HUES64 (cell line): ENCODE results near the gene CPB2. TPM values are rescaled to one million over a fixed set of nuclear protein-coding genes. Genes with fewer than 3 reads are reported as not detected.

ENCODE experiments used
- H3K27ac ChIP-seq: 2 replicates; pipeline ENCODE4 v1.7.0; 2013; ENCODE audit warnings: low read depth, low read length, inconsistent platforms
- H3K27me3 ChIP-seq: 2 replicates; pipeline ENCODE4 v1.6.1; 2013; ENCODE audit warnings: mild to moderate bottlenecking, low read length; ENCODE audit not compliant: insufficient read depth
- H3K36me3 ChIP-seq: 2 replicates; pipeline ENCODE4 v1.6.1; 2013; ENCODE audit warnings: mild to moderate bottlenecking, low read length; ENCODE audit not compliant: insufficient read depth
- H3K4me1 ChIP-seq: 2 replicates; pipeline ENCODE4 v1.6.1; 2013; ENCODE audit warnings: mild to moderate bottlenecking, low read length, moderate library complexity; ENCODE audit not compliant: insufficient read depth
- H3K4me3 ChIP-seq: 2 replicates; pipeline ENCODE4 v1.5.1; 2013; ENCODE audit warnings: mild to moderate bottlenecking, low read length, moderate library complexity
- H3K9ac ChIP-seq: 2 replicates; pipeline ENCODE4 v1.6.1; 2013; ENCODE audit warnings: mild to moderate bottlenecking, low read depth, low read length
- H3K9me3 ChIP-seq: 2 replicates; pipeline ENCODE4 v1.6.1; 2013; ENCODE audit warnings: low read depth, low read length; ENCODE audit not compliant: insufficient read depth
- WGBS: fragments of 150-250, 120-280 bp; methylation state at CpG from one replicate; pipeline ENCODE4 v1.1.7; 2013; ENCODE audit warnings: missing lambda C conversion rate; 5-methylcytosine and 5-hydroxymethylcytosine counted together
- polyA plus RNA-seq, 2 experiments: library from polyadenylated mRNA; stranded (reverse); fragments of 50-300 nt; gene quantifications; one replicate each; pipeline ENCODE4 v1.2.3, GENCODE V29; 2013

The CPB2 gene, protein sequence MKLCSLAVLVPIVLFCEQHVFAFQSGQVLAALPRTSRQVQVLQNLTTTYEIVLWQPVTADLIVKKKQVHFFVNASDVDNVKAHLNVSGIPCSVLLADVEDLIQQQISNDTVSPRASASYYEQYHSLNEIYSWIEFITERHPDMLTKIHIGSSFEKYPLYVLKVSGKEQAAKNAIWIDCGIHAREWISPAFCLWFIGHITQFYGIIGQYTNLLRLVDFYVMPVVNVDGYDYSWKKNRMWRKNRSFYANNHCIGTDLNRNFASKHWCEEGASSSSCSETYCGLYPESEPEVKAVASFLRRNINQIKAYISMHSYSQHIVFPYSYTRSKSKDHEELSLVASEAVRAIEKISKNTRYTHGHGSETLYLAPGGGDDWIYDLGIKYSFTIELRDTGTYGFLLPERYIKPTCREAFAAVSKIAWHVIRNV
- polyA plus RNA-seq (2013, experiment 1 of 2) = not detected
- polyA plus RNA-seq (2013, experiment 2 of 2) = not detected

DNA sequence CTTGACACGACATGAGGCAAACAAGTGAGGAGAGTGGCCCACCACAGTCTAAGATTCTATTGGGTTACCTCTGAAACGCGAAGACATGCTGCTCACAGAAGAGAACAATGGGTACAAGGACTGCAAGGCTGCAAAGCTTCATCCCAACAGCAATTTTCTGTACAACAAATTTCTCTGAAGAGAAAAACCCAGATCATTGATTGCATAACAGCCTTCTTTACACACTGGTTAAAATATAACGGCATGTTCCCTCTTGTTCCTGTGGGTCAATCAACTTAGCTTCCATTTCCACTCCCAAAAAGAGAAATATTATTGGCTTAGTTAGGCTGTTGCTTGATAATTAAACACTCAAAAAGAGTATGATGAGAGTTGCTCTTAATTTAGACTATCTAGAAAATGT, at the start of gene CPB2:
TSS of gene CPB2 (minus strand) at position 166 of the 400 bp plus-strand sequence. CDS start at position 142, 24 bp downstream.
- Histone ChIP-seq H3K4me1 (peaks cover 4% of the 10 kb centered on the region; the same call in 1 of the 2 replicates), H3K9ac (no peak within 1 kb of the TSS), H3K27ac (no peak within 1 kb of the TSS), H3K36me3 (no peaks in the 10 kb centered on the region), H3K4me3 (no peak within 1 kb of the TSS), H3K27me3 (no peaks in the 10 kb centered on the region), H3K9me3 (no peaks in the 10 kb centered on the region)
- WGBS = 94% methylated on average over 4 of the region's 4 CpGs

GRCh38 chr13:46154136-46154801, 49.4 kb upstream of the CPB2 start:
- Histone ChIP-seq H3K9me3 (no peaks in the 10 kb centered on the region), H3K27ac (no peak overlapping the region), H3K9ac (no peak overlapping the region), H3K27me3 (no peaks in the 10 kb centered on the region), H3K4me1 (no peaks in the 10 kb centered on the region), H3K36me3 (no peaks in the 10 kb centered on the region), H3K4me3 (no peak overlapping the region)
- WGBS = 87% methylated on average over 6 of the region's 7 CpGs

GRCh38 chr13:46152627-46153328, 47.9 kb upstream of the CPB2 start:
- Histone ChIP-seq H3K9me3 (no peaks in the 10 kb centered on the region), H3K4me1 (no peaks in the 10 kb centered on the region), H3K36me3 (no peaks in the 10 kb centered on the region), H3K27ac (no peak overlapping the region), H3K9ac (no peak overlapping the region), H3K4me3 (no peak overlapping the region), H3K27me3 (no peaks in the 10 kb centered on the region)
- WGBS = 96% methylated on average over 6 of the region's 6 CpGs

DNA sequence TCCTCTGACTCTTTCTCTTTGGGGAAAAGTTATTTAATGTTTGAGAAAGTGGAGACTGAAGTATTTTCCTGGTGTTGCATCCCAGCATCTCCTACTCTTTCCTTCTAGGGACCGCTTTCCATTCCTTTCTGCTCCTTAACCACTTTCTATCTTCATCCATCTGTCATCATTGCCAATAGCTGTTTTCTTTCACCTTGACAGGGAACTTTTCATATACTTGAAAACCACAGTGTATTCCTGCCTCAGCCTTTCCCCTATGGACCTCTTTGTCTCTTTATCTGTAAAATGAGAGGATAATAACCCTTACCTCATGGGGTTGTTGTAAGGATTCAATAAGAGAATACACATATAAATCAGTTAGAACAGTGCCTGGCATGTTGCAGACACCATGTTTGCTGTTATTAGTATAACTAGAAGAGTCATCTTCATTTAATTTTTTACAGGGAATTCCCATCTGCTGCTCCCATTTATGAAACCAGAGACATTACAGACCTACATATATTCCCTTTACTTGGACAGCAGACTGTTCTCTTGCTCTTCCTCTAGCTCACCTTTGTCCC, 45.4 kb upstream of the CPB2 start:
- no peak overlapping the region for H3K9ac ChIP-seq
- H3K27me3 ChIP-seq = no peaks in the 10 kb centered on the region
- H3K36me3 ChIP-seq = no peaks in the 10 kb centered on the region
- no peak overlapping the region for H3K4me3 ChIP-seq
- peaks cover 7% of the 10 kb centered on the region; the same call in 1 of the 2 replicates for H3K4me1 ChIP-seq
- no peak overlapping the region for H3K27ac ChIP-seq
- 95% methylated on average over 1 of the region's 1 CpG for WGBS
- H3K9me3 ChIP-seq = no peaks in the 10 kb centered on the region

- H3K27ac ChIP-seq = no peak overlapping the region
- no peaks in the 10 kb centered on the region for H3K9me3 ChIP-seq
- 82% methylated on average over 7 of the region's 7 CpGs for WGBS
- no peaks in the 10 kb centered on the region for H3K36me3 ChIP-seq
- H3K4me1 ChIP-seq = peaks cover 9% of the 10 kb centered on the region; the same call in 1 of the 2 replicates
- H3K9ac ChIP-seq = no peak overlapping the region
- H3K27me3 ChIP-seq = no peaks in the 10 kb centered on the region
- H3K4me3 ChIP-seq = no peak overlapping the region
Measured at GRCh38 chr13:46149272-46150133, 44.7 kb upstream of the CPB2 start.

GRCh38 chr13:46146898-46147297, 42.1 kb upstream of the CPB2 start:
- WGBS = 35% methylated on average over 3 of the region's 3 CpGs
- Histone ChIP-seq H3K36me3 (no peaks in the 10 kb centered on the region), H3K9ac (no peak overlapping the region), H3K27me3 (no peaks in the 10 kb centered on the region), H3K4me1 (peaks cover 16% of the 10 kb centered on the region), H3K4me3 (no peak overlapping the region), H3K27ac (no peak overlapping the region), H3K9me3 (no peaks in the 10 kb centered on the region)

DNA sequence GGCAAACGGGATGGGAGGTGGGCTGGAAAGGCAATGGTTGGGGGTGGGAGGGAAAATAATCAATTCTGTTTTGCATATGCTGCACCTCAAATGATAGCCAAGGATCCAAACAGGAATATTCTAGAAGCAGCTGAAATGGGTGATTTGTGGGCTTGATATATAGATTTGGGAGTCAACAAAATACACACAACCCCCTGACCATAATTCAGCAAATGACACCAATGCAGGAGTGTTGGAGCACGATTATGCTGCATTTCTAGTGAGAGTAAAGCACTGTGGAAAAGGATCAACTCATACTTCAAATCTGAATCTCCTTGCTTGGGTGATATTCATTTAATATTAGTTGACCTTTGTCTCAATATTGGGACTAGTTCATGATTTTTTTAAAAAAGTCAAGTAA, 41.1 kb upstream of the CPB2 start:
- H3K27me3 ChIP-seq = no peaks in the 10 kb centered on the region
- no peak overlapping the region for H3K9ac ChIP-seq
- H3K27ac ChIP-seq = no peak overlapping the region
- peaks cover 16% of the 10 kb centered on the region for H3K4me1 ChIP-seq
- no peaks in the 10 kb centered on the region for H3K36me3 ChIP-seq
- H3K4me3 ChIP-seq = no peak overlapping the region
- H3K9me3 ChIP-seq = no peaks in the 10 kb centered on the region
- no CpG with 5 or more reads among the region's 2 CpGs for WGBS

DNA sequence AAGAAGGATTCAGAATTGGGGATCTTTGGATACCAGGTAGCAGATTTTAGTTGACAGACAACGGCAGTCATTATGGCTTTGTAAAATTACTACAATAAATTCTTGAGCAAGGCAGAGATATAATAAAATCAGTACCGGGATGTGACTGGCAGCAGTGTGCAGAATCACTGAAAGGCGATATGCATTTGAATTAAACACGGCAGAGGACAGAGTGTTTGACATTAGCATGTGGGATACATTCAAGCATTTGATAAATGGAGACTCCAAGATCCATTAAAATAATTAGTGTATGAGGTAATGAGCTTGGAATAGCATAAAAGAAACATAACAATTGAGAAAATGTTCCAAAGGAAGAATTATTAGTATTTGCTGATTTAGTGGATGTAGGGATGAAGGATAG, 40.3 kb upstream of the CPB2 start:
- 89% methylated on average over 4 of the region's 4 CpGs for WGBS
- H3K9ac ChIP-seq = no peak overlapping the region
- no peaks in the 10 kb centered on the region for H3K9me3 ChIP-seq
- no peak overlapping the region for H3K27ac ChIP-seq
- H3K4me3 ChIP-seq = no peak overlapping the region
- no peaks in the 10 kb centered on the region for H3K36me3 ChIP-seq
- H3K27me3 ChIP-seq = no peaks in the 10 kb centered on the region
- peaks cover 16% of the 10 kb centered on the region for H3K4me1 ChIP-seq

DNA sequence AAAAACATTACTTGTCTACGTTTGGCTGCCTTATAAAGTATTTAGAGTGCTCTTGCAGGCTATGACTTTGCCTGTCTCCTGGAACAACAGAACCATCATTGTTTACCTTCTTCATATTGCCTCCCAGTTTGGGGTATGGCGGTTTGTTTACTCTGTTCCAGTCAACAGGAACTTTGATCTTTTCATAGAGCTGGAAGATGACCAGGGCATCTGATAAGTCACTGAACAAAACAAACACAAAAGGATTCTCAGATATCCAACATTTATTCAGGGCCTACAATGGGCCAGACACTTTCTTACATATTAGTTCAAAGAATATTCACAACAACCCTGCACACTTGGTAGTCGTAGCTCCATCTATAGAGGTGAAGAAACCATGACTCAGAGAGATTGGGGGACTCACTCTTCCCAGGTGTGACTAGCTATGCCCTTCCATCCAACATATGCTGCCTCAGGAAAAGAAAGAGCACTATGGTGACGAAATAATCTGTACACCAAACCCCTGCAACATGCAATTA, 38.4 kb upstream of the CPB2 start:
- Histone ChIP-seq H3K27ac (no peak overlapping the region), H3K9me3 (no peaks in the 10 kb centered on the region), H3K9ac (no peak overlapping the region), H3K4me1 (peaks cover 16% of the 10 kb centered on the region), H3K36me3 (no peaks in the 10 kb centered on the region), H3K27me3 (no peaks in the 10 kb centered on the region), H3K4me3 (no peak overlapping the region)
- 81% methylated on average over 3 of the region's 4 CpGs for whole genome bisulfite sequencing

GRCh38 chr13:46142776-46143175, 37.9 kb upstream of the CPB2 start:
- H3K9ac ChIP-seq = no peak overlapping the region
- H3K27ac ChIP-seq = no peak overlapping the region
- peaks cover 16% of the 10 kb centered on the region for H3K4me1 ChIP-seq
- no peak overlapping the region for H3K4me3 ChIP-seq
- H3K27me3 ChIP-seq = no peaks in the 10 kb centered on the region
- H3K36me3 ChIP-seq = no peaks in the 10 kb centered on the region
- 69% methylated on average over 3 of the region's 3 CpGs for WGBS
- no peaks in the 10 kb centered on the region for H3K9me3 ChIP-seq
